Measurements from ENCODE around the gene ACTL10. TPM values are rescaled to one million over a fixed set of nuclear protein-coding genes. Genes with fewer than 3 reads are reported as not detected.
"Not testable (repeated sequence)": the region's sequence is repeated elsewhere in the genome, so short reads cannot be mapped to it uniquely, and the experiment has no call there.

The ACTL10 gene
- total RNA-seq, 2 donors from 2014 or later, result 3.9 to 8.0 TPM

DNA sequence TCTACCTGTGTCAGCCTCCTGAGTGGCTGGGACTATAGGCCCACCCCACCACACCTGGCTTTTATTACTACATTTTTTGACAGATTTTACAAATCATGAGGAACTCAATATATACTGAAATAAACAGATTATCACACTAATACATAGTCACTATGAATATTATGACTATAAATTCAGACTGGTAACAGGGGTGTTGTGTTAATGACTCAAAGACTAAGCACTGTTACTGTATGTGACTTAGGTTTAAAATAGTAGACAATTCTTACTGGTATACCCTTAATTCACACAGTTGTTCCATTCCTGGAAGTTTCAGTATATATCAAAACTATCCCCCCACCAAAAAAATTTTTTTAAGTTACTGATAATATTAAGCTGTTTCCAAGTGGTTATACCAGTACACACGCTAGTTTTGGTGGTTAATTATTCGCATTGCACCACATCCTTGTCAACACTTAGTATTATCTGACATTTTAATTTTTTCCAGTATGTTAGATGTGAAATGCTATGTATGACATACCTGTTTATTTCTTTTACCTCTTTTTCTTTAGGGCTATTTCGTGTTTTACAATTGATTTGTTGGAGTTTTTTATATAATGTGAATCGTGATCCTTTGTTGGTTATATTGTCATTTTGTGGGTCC is 39.0 kb upstream of the ACTL10 start:
- no peaks in the 10 kb centered on the region for H3K27me3 ChIP-seq
- peaks cover 12% of the 10 kb centered on the region for H3K36me3 ChIP-seq
- no peak for TF ChIP-seq CTCF (IDR thresholded peaks at IDR 0.05)
- H3K4me1 ChIP-seq, result no peaks in the 10 kb centered on the region
- H3K9me3 ChIP-seq, result no peaks in the 10 kb centered on the region
- H3K9ac ChIP-seq (ENCODE audit: low read depth in 2 of 2, low read length in 2 of 2), result no peak overlapping the region
- H3K27ac ChIP-seq, result no peak overlapping the region
- no peak for DNase-seq
- intact Hi-C loops (cut with DNase I), result no loop called here
- no peak overlapping the region for H3K4me3 ChIP-seq

- Histone ChIP-seq H3K36me3 (peaks cover 12% of the 10 kb centered on the region), H3K9ac (ENCODE audit: low read depth in 2 of 2, low read length in 2 of 2) (no peak overlapping the region), H3K4me3 (no peak overlapping the region), H3K27ac (no peak overlapping the region), H3K27me3 (no peaks in the 10 kb centered on the region), H3K9me3 (no peaks in the 10 kb centered on the region), H3K4me1 (no peaks in the 10 kb centered on the region)
- DNase-seq, result no peak
- no peak for TF ChIP-seq CTCF (IDR thresholded peaks at IDR 0.05)
- intact Hi-C loops (cut with DNase I), result no loop called here
Observed at GRCh38 chr20:33629533-33629932, 37.2 kb upstream of the ACTL10 start.

- Histone ChIP-seq H3K36me3 (peaks cover 12% of the 10 kb centered on the region), H3K9ac (ENCODE audit: low read depth in 2 of 2, low read length in 2 of 2) (no peak overlapping the region), H3K4me3 (no peak overlapping the region), H3K4me1 (no peaks in the 10 kb centered on the region), H3K27me3 (no peaks in the 10 kb centered on the region), H3K27ac (no peak overlapping the region), H3K9me3 (no peaks in the 10 kb centered on the region)
- intact Hi-C loops (cut with DNase I), result no loop called here
- no peak for TF ChIP-seq CTCF (IDR thresholded peaks at IDR 0.05)
- no peak for DNase-seq
Observed at GRCh38 chr20:33629979-33630378, 36.8 kb upstream of the ACTL10 start.

DNA sequence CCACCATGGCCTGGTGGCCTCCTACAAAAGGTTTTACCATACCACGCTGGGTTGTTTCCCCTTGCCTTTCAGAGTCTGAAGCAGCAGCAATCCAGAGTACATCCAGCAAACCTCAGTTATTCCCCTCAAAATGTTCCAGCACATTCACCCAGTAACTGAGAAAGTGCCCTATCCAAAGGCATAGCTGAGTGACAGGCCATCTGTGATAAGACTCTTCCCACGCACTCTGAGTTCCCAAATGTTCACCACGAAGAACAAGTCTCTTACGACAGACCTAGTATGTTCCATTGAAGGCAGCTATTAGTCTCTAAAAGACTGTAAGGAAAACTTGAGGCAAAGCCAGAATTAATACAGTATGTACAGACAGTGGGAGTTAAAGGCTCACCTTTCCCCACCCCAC is 36.2 kb upstream of the ACTL10 start:
- no peak overlapping the region for H3K9ac ChIP-seq (ENCODE audit: low read depth in 2 of 2, low read length in 2 of 2)
- H3K27ac ChIP-seq, result no peak overlapping the region
- intact Hi-C loops (cut with DNase I), result no loop called here
- H3K4me1 ChIP-seq, result no peaks in the 10 kb centered on the region
- no peaks in the 10 kb centered on the region for H3K27me3 ChIP-seq
- DNase-seq, result no peak
- H3K36me3 ChIP-seq, result peaks cover 12% of the 10 kb centered on the region
- TF ChIP-seq CTCF (IDR thresholded peaks at IDR 0.05), result no peak
- H3K4me3 ChIP-seq, result no peak overlapping the region
- no peaks in the 10 kb centered on the region for H3K9me3 ChIP-seq

GRCh38 chr20:33631910-33632309 is 34.8 kb upstream of the ACTL10 start:
- H3K4me1 ChIP-seq; H3K9me3 ChIP-seq; H3K36me3 ChIP-seq; H3K27ac ChIP-seq; H3K27me3 ChIP-seq; DNase-seq; H3K9ac ChIP-seq (ENCODE audit: low read depth in 2 of 2, low read length in 2 of 2); H3K4me3 ChIP-seq; intact Hi-C loops (cut with DNase I): not testable (repeated sequence)

DNA sequence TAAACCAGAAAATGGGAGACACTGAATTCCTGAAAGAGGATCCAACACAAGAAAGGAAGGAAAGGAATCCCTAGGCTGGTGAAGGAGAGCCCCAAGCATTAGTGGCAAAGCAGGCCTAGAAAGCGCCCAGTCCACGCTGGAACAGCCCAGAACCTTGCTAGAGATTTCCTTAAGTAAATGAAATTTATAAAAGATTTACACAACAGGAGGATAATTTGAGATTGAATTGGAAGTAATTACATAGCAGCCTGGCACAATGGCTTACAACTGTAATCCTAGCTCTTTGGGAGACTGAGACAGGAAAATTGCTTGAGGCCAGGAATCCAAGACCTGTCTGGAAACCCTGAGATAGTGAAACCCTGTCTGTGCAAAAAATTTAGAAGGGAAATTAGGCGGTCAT is 31.4 kb upstream of the ACTL10 start:
- intact Hi-C loops (cut with DNase I), result no loop called here
- H3K9me3 ChIP-seq, result no peaks in the 10 kb centered on the region
- peaks cover 7% of the 10 kb centered on the region for H3K36me3 ChIP-seq
- no peak overlapping the region for H3K4me3 ChIP-seq
- H3K27me3 ChIP-seq, result no peaks in the 10 kb centered on the region
- H3K9ac ChIP-seq (ENCODE audit: low read depth in 2 of 2, low read length in 2 of 2), result no peak overlapping the region
- H3K27ac ChIP-seq, result no peak overlapping the region
- no peak for TF ChIP-seq CTCF (IDR thresholded peaks at IDR 0.05)
- no peak for DNase-seq
- no peaks in the 10 kb centered on the region for H3K4me1 ChIP-seq
